HG02840 (cell line): Measurements from ENCODE around the gene RFPL1.
"Not testable (repeated sequence)": the region's sequence is repeated elsewhere in the genome, so short reads cannot be mapped to it uniquely, and the experiment has no call there.

Source experiments
- ATAC-seq: cut with Tn5 transposase; IDR thresholded peaks from one replicate; pipeline ENCODE4 v1.9.1; 2021; ENCODE audit warnings: mild to moderate bottlenecking, moderate library complexity, moderate number of reproducible peaks; ENCODE audit not compliant: unreplicated experiment, low FRiP score

RFPL1 gene

DNA sequence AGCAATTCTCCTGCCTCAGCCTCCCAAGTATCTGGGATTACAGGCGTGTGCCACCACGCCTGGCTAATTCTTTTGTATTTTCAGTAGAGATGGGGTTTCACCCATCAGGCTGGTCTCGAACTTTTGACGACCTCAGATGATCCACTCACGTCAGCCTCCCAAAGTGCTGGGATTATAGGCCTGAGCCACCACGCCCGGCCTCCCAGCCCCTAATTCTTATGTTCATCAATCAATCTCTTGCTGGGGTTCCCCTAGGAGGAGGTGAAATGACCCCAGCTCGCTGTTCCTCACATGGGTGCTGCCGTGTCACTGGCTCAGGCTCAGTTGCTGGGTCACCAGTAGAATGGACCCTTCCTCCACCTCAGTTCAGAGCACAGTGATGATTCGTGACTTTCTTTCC, at the start of gene RFPL1:
Gene RFPL1 (plus strand): TSS at position 301 of the 400 bp plus-strand sequence.
- ATAC-seq, result not testable (repeated sequence)

DNA sequence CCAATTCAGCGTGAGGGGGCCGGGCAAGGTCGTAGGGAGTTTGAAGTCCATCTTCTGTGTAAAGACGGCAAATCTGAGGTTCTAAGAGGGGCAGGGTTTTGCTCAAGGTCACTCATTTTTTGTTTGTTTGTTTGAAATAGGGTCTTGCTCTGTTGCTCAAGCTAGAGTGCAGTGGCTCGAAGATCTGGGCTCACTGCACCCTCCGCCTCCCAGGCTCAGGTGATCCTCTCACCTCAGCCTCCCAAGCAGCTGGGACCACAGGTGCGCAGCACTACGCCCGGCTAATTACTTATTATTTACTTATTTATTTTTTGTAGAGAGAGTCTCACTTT, 49.7 kb upstream of the RFPL1 start:
- ATAC-seq, result peak; percentile 9

DNA sequence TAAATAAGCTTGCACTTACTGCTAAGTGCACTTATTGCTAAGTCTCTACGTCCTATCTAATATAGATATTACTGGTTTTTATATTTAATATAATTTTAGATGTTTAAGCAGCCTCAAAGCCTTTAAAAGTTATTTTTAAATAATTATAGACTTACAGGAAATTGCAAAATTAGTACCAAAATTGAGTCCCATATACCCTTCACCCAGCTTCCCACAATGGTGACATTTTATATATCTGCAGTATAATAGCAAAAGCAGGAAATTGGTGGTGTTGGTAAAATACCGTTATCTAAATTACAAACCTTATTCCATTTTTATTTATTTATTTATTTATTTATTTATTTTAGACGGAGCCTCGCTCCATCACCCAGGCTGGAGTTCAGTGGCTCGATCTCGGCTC, 48.1 kb upstream of the RFPL1 start:
- ATAC-seq, result no peak

DNA sequence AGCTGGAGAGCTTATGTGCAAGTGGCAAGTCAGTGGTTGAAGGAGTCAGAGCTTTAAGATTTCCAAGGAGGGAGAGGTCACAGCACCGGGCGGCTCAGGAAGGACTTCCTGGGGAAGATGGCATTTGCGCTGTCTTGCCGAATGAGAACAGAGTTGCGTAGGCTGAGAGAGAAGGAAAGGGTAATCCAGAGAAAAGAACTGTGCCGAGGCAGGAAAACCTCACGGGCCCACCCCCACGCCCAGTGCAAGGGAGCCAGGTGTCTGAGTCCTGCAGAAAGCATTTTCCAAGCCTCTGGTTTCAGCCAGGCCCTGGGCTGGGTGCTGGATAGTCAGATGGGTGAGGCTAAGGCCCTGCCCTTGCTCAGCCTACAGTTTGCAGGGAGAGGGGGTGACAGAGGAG, 46.8 kb upstream of the RFPL1 start:
- no peak for ATAC-seq

DNA sequence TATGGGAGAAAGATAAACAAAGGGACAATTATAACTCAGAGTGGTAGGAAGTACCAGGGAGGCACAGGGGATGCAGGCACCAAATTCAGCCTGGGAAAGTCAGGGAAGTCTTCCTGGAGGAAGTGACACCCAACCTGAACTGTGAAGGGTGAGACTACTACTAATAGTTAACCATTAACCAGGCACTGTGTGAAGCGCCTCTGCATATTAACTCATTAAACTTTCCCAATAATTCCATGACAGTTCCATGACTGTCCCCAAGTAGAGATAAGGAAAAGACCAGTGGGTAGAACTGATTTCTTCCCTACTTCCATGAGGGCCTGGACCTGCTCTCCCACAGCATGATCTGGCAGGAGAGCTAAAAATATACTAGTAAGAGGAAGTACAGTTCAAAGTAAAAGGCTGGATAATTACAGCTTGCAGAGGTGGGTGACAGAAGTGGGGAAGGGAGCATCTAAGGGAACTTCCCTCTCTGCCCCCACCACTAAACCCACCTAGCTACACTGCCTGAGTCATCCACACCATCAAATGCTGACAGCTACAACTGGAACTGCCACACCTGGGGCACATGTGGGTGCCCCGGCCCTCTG, 45.3 kb upstream of the RFPL1 start:
- no peak for ATAC-seq

DNA sequence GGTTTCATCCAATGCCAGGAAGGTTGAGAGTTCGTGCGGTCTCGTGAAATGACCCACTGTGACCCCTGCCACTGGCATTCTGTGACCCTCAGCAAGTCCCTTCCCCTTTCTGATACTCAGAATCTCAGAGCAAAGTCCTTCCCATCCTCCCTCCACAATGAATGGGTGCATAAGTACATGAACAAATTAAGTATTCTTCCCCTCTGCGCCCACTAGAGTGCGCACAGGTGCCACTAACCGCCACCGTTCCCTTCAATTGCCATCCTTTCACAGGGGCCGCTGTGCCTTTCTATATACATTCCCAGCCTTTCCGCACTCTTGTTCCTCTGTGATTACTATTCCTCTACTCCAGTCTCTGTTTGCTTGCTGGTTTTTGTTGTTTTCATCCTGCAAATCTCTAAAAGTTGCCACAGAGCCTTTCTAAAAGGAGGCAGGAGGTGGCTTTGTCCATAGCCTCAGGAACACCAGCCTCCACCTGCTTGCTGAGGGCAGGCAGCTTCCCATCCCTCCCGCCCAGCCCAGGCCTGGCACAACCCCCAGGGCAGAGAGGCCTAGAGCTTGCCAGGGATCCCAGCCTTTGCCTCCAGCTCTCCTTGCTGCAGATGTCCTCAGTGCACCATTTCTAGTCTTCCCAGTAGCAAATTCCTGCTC, 43.3 kb upstream of the RFPL1 start:
- no peak for ATAC-seq

DNA sequence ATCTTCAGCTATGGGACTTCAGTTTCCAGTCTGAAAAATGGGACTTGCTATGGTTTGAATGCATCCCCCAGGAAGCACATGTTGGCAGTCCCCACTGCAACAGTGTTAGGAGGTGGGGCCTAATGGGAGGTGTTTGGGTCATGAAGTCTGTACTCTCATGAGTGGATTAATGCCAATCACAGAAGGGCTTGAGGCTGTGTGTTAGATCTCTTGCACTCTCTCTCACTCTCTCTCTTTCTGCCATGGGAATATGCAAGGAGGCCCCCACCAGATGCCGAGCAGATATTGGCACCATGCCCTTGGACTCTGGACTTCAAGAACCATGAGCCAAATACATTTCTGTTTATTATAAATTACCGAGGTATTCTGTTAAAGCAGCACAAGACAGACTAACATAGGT, 42.3 kb upstream of the RFPL1 start:
- ATAC-seq, result no peak

DNA sequence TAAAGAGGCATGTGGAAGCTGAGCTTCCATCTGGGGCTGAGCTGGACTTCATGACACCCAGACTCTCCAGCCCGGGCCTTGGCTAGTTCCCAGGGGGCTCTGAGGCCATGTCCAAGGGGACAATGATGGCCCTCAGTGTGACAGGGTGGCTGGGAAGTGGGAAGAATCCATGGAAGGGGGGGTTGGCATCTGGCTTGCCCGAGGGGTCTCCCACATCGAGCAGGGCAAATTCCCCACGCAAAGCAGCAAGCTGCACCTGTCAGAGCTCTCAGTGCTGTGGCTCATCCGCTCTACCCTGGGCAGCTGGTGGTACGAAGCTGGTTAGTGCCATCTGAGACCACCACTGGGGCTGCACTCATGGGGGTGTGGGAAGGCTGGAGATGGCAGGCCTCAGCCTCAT, 40.6 kb upstream of the RFPL1 start:
- ATAC-seq, result no peak

DNA sequence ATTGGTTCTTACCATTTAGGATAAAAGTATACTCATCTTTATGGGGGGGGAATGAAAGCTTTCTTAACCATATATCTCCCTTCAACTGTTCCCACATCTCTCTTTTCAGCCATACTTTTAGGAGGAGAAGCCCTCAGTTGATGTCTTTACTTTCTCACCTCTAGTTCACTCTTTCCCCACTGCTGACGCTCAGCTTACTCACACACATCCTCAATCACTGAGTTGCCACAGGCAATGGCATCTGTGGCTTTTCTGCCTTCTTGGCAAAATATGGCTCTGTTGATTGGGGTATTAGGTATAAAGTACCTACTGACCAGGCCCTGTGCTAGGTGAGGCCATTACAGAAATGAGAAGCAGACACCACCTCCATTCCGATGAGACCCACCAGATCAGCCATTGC, 37.8 kb upstream of the RFPL1 start:
- ATAC-seq, result no peak

DNA sequence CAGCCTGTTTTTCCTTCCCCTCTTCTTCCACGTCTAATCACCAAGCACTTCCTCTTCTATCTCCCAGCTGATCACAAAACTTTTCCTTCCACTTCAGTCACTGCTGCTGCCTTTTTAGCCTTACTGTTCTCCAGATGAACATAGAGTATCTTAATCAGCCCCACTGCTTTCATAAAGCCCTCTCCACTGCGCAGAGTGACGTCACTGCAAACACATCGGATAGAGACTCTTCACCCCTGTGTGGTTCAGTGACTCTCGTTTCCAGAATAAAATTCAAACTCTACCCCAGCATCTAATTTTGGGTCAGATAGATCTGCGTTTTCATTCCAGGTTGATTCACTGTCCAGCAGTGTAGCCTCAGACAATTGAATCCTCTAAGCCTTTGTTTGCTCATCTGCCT, 36.8 kb upstream of the RFPL1 start:
- not testable (repeated sequence) for ATAC-seq

DNA sequence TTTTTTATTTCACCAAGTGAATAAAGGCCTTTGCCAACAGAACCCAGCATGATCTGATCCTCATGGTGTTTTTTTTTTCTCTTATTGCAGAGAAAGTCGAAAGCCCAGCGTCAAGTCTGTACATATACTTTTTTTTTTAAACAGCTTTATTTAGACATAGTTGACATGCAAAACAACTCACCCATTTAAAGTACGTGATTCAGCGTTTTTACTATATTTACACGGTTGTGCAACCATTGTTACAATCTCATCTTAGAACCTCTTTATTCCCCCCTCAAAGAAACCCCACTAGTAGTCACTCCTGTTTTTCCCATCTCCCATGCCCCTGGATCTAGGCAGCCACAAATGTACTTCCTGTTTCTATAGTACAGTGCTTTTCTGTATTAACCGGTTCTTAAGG, 29.4 kb upstream of the RFPL1 start:
- ATAC-seq, result no peak

DNA sequence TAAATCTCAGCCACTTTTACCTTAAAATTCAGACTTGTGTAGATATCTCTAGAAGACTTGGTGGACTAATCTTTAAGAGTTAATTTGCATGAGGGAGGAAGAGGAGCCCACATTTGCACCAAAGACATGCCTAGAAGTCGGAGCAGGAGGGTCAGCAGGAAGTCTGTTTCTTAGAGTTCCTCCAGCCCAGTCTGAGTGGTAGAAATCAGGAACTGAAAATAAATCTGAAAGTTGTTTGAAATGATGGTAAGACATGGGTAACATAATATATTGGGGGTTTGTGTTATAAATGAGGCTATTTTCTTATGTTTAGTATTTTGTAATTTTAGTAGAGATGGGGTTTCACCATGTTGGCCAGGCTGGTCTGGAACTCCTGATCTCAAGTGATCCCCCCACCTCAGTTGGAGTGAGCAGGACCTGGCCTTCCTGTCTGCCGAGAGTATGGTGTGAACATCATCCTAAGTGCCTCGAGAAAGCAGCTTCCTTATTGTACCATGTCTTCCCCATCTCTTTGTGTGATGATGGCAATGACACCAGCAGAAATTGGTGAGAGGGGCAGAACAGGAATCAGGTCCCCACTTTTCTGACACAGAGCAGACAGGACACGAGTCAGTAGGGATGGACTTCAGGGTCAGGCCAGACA, 26.7 kb upstream of the RFPL1 start:
- ATAC-seq, result peak; percentile 50

DNA sequence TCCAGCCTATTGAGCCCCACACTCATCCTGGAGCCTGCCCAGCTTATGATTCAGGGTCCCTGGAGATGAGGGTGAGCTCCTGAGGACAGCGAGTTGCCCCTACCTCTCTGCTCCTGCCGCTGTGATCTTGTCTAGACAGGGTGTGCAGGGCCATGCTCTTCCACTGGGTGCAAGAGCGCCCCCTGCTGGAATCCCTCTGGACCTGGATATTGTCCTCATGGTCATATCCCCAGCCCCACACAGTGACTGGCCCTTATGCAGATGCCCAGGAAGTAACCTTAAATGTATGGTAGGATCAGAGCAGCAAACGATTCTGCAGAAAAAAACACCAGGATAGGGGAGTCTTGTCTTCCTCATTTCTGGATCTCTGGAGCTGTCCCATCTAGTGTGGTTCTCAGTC, 25.6 kb upstream of the RFPL1 start:
- not testable (repeated sequence) for ATAC-seq

DNA sequence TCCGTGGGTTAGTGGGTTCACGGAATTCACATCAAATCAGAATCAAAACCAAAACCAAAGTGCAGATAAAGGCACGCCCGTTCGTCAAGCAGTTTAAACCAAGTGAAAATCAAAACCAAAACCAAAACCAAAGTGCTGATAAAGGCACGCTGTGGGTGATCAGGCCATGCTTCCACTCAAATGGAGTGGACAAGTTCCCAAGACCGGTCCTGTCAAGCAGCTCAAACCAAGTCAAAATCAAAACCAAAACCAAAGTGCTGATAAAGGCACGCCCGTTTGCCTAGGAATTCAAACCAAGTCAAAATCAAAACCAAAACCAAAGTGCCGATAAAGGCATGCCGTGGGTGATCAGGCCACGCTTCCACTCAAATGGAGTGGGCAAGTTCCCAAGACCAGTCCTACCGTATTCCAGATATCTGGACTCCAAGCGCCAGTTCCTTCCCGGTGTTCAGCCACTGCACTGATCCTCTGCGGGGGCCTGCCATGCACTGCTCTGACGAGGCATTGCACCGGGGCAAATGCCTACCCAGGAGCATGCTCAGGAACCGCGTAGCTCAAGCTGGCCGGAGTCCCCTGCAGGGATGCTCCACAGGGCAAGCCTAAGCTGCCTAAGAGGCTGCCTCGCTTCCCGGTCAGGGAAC, 23.3 kb upstream of the RFPL1 start:
- ATAC-seq, result not testable (repeated sequence)

DNA sequence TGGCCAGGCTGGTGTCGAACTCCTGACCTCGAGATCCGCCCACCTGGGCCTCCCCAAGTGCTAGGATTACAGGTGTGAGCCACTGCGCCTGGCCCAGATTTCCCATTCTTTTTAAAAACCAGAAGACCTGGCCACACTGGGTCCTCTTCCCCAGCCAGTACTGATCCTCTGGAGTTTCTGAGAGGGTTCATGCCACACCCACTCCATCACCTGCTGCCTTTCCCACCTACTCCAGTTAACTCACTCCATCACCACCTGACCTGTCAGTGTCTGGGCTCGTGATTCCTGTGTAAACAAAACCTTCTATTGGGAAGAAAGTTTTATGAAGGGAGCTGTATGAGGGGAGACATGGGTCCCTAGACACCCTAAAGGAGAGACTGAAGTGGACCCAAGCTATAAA, 19.7 kb upstream of the RFPL1 start:
- ATAC-seq, result not testable (repeated sequence)

DNA sequence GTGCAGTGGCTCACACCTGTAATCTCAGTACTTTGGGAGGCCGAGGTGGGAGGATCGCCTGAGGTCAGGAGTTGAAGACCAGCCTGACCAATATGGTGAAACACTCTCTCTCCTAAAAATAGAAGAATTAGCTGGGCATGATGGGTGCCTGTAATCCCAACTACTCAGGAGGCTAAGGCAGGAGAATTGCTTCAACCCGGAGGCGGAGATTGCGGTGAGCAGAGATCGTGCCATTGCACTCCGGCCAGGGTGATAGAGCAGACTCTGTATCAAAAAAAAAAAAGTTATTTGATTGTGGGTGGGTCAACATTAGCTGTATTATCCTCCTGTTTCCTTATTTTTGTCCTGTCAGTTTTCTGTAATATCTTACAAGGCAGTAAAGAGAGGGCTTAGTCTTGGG, 11.9 kb upstream of the RFPL1 start:
- no peak for ATAC-seq

DNA sequence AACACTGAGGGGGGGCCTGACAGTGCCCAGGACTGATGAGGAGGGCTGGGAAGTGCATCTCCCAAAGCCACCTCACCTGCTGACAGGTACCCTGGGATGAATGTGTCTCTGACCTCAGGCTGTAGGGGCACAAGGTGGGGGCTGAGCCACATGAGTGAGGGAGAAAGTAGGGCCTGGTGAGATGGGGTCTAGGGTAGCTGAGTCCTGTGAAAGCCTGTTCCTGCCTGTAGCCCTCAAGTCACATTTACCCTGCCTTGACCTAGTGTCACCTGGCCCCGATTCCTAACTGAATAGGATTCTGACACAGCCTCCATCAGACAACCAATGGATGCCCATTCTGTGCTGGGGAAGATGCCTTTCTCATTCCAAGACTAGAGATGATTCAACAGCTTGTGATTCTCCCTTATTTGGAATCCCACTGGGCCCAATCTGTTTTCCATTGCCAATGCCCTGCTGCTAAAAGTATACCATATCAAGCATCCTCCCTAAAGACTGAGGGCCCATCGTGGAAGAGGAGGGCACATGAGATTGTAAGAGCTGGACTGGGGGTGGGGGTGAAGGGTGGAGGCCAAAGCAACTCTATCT, 11.1 kb upstream of the RFPL1 start:
- no peak for ATAC-seq

DNA sequence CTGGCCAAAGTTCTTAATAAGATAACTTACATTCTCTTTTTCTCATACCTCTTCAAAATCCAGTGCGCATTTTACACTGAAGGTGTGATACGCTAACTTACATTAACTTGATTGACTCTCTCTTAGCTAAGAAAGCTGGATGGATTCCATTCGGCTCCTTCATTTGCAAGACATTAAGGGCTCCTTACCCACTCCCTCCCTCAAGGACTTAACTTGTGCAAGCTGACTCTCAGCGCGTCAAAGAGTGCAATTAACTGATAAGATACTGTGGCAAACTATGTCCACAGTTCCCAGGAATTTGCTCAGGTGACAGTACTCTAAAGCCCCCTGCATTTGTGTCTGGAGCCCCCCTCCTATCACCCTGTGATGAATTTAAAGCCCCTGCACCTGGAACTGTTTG, 6.4 kb upstream of the RFPL1 start:
- no peak for ATAC-seq

DNA sequence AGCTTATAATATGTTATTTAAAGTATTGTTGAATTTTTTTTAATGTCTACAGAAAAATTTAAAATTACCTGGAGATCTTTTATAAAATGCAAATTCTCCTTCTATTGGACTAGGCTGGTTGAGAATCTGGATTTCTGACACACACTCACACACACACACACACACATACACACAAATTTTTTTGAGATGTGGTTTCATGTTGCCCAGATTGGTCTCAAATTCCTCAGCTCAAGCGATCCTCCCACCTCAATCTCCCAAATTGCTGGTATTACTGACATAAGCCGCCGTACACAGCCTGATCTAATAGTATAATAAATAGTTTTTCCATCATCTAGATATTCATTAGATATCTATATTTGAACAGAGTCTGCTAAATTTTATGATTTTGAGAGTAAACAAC, 4.5 kb upstream of the RFPL1 start:
- no peak for ATAC-seq

DNA sequence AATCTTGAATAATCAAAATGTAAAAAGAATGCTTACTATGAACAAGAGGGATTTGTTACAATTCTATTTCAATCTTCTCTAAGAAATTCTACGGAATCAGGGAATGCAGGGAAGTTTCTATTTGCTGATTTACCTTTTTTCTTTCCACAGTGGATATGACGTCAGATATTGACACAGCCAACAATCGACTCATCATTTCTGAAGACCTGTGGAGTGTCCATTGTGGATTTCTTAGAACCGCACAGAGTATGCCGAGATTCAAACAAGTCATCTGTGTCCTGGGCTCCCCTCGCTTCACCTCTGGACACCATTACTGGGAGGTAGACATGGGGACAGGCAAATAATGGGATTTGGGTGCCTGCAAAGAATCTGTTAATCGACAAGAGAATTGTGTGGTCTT, 4.1 kb upstream of the RFPL1 start:
- ATAC-seq, result no peak
